MCF 10A (cell line): Measurements from ENCODE around the gene PARD6A. TPM values are rescaled to one million over a fixed set of nuclear protein-coding genes. Genes with fewer than 3 reads are reported as not detected.

ENCODE experiments used
- BruUV-seq: library from RNA; stranded (reverse); fragments of 400-500 nt; replicated peaks from 2 replicates; lab custom pipeline; 2021; lab: Mats Ljungman, UMichigan
- CTCF ChIA-PET: fragments of 300-600 bp; sonication (Branson Sonifier 250); formaldehyde crosslinking; extraction: SDS; loops from one replicate; lab custom pipeline; 2021; ENCODE audit warnings: antibody characterized with exemption, inconsistent platforms; lab: Yijun Ruan, JAX
- POLR2A ChIA-PET: fragments of 300-600, 350-650 bp; sonication (Branson Sonifier 250); formaldehyde crosslinking; extraction: SDS; loops from one replicate; lab custom pipeline; 2020; ENCODE audit warnings: antibody characterized with exemption, inconsistent platforms; lab: Yijun Ruan, JAX
- DNase-seq: peaks from one replicate; pipeline ENCODE4 v3.0.0-alpha.2; 2018; ENCODE audit not compliant: unreplicated experiment
- H3K27ac Mint-ChIP-seq: one replicate; pipeline ENCODE4 v1.8.0; 2022; ENCODE audit warnings: mild to moderate bottlenecking, low read depth, mixed read lengths; ENCODE audit not compliant: unreplicated experiment
- H3K27me3 Mint-ChIP-seq: one replicate; pipeline ENCODE4 v1.8.0; 2022; ENCODE audit warnings: mixed read lengths; ENCODE audit not compliant: insufficient read depth, unreplicated experiment
- H3K36me3 Mint-ChIP-seq: one replicate; pipeline ENCODE4 v1.8.0; 2022; ENCODE audit warnings: mild to moderate bottlenecking, moderate library complexity, mixed read lengths; ENCODE audit not compliant: insufficient read depth, unreplicated experiment
- H3K4me1 Mint-ChIP-seq: one replicate; pipeline ENCODE4 v1.8.0; 2022; ENCODE audit warnings: mixed read lengths; ENCODE audit not compliant: insufficient read depth, unreplicated experiment
- H3K4me3 Mint-ChIP-seq: one replicate; pipeline ENCODE4 v1.8.0; 2022; ENCODE audit warnings: mild to moderate bottlenecking, moderate library complexity, mixed read lengths; ENCODE audit not compliant: unreplicated experiment
- H3K9me3 Mint-ChIP-seq: one replicate; pipeline ENCODE4 v1.8.0; 2022; ENCODE audit warnings: mixed read lengths; ENCODE audit not compliant: unreplicated experiment
- intact Hi-C: fragments of 100-400 bp; cut with micrococcal nuclease; formaldehyde crosslinking; loops from 2 replicates; pipeline ENCODE4 v1.14.1; 2022
- total RNA-seq: library from RNA; stranded (reverse); gene quantifications from 2 replicates; pipeline ENCODE4 v1.2.3, GENCODE V29; 2022
- TF ChIP-seq, protein P1 (sequence below): fragments of 200-600 bp; IDR thresholded peaks from one replicate; pipeline ENCODE4 v1.8.0; 2022; ENCODE audit warnings: antibody characterized with exemption, mild to moderate bottlenecking; ENCODE audit not compliant: unreplicated experiment

PARD6A gene
- total RNA-seq, 1 experiment from 2014 or later: 4.5 TPM

DNA sequence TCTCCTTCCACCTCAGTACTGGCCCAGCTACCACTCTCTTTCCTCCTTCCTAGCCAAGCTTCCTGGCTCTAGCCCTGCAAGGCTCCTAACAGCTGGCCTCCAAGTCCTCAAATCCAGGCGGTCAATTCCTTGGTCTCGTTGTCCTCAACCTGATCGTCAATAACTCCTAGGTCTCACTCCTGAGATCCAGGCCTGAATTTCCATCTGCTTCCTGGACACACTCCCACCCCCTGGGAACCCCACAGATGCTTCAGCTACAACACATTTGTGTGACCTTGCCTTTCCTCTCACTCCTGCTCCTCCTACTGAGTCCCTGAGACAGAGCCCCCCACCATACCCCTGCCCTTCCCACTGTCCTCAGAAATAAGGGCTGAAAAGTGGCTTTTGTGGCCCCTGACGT, 3.5 kb downstream of the PARD6A start:
- no peak overlapping the region for H3K27ac Mint-ChIP-seq
- ChIA-PET CTCF (interaction anchor here (0.6 to 6.9 kb wide), 2 partner anchors 143 to 239 kb away, joined by 3 to 57 read pairs; no protein-coding TSS in a partner anchor), POLR2A (no interaction called here)
- TF ChIP-seq, protein P1, sequence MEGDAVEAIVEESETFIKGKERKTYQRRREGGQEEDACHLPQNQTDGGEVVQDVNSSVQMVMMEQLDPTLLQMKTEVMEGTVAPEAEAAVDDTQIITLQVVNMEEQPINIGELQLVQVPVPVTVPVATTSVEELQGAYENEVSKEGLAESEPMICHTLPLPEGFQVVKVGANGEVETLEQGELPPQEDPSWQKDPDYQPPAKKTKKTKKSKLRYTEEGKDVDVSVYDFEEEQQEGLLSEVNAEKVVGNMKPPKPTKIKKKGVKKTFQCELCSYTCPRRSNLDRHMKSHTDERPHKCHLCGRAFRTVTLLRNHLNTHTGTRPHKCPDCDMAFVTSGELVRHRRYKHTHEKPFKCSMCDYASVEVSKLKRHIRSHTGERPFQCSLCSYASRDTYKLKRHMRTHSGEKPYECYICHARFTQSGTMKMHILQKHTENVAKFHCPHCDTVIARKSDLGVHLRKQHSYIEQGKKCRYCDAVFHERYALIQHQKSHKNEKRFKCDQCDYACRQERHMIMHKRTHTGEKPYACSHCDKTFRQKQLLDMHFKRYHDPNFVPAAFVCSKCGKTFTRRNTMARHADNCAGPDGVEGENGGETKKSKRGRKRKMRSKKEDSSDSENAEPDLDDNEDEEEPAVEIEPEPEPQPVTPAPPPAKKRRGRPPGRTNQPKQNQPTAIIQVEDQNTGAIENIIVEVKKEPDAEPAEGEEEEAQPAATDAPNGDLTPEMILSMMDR: no peak
- no TSS peak for BruUV-seq
- H3K4me3 Mint-ChIP-seq: no peak overlapping the region
- no peak for DNase-seq
- H3K36me3 Mint-ChIP-seq: peaks cover 4% of the 10 kb centered on the region
- H3K4me1 Mint-ChIP-seq: peaks cover 2% of the 10 kb centered on the region
- intact Hi-C loops: no loop called here
- no peaks in the 10 kb centered on the region for H3K27me3 Mint-ChIP-seq
- no peaks in the 10 kb centered on the region for H3K9me3 Mint-ChIP-seq

DNA sequence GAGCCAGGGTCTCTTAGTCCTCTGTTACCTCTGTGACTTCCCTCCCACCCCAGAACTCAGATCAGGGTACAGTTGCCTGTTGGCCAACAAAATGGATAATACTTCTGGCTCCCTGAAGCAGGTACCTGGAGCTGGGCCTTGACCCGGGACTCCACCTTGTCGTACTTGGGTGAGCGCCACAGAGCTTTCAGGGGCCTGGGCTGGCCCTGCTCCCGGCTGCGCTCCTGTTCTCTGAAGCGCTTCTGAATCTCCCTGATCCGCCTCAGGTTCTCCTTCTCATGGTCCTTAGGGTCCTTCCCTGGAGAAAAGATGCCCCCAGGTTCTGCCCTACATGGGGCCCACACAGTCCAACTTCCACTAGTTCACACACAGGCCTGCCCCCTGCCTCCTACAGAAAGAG, 4.1 kb downstream of the PARD6A start:
- TF ChIP-seq, protein P1: no peak
- ChIA-PET POLR2A (interaction anchor here (1.6 kb wide), 1 partner anchor 101 kb away, joined by 6 read pairs; no protein-coding TSS in a partner anchor), CTCF (interaction anchor here (0.7 to 6.9 kb wide), 2 partner anchors 132 to 144 kb away, joined by 3 to 57 read pairs; no protein-coding TSS in a partner anchor)
- no peak for DNase-seq
- no peaks in the 10 kb centered on the region for H3K9me3 Mint-ChIP-seq
- no TSS peak for BruUV-seq
- no peaks in the 10 kb centered on the region for H3K4me1 Mint-ChIP-seq
- no peaks in the 10 kb centered on the region for H3K27me3 Mint-ChIP-seq
- H3K4me3 Mint-ChIP-seq: no peak overlapping the region
- no peak overlapping the region for H3K27ac Mint-ChIP-seq
- peaks cover 4% of the 10 kb centered on the region for H3K36me3 Mint-ChIP-seq
- intact Hi-C loops: no loop called here

DNA sequence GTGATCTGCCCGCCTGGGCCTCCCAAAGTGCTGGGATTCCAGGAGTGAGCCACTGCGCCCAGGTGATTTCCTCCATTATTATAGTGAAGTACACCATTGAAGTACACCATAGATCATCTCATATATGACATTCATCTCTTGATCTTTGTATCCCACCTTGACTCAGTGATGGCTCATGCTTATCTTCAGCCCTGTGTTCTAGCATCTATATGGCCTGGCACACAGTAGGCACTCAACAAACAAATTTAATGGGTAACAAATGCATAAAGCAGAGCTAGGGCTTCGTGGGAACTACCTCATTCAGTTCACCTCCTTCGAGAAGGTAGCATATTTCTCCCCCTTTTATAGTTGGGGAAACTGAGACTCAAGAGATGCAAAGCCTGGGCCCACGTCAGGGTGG, 4.8 kb downstream of the PARD6A start:
- BruUV-seq: no TSS peak
- no peaks in the 10 kb centered on the region for H3K4me1 Mint-ChIP-seq
- peak overlapping the region; percentile 46 for H3K27ac Mint-ChIP-seq
- no peaks in the 10 kb centered on the region for H3K27me3 Mint-ChIP-seq
- TF ChIP-seq, protein P1: no peak
- H3K9me3 Mint-ChIP-seq: no peaks in the 10 kb centered on the region
- POLR2A ChIA-PET: interaction anchor here (0.6 to 1.6 kb wide), 2 partner anchors 102 to 145 kb away, joined by 3 to 6 read pairs; no protein-coding TSS in a partner anchor
- intact Hi-C loops: no loop called here
- H3K4me3 Mint-ChIP-seq: peak overlapping the region; percentile 72
- CTCF ChIA-PET: interaction anchor here (0.6 to 6.9 kb wide), 4 partner anchors 101 to 151 kb away, joined by 3 to 57 read pairs (median 8); no protein-coding TSS in a partner anchor
- no peak for DNase-seq
- peaks cover 4% of the 10 kb centered on the region for H3K36me3 Mint-ChIP-seq

DNA sequence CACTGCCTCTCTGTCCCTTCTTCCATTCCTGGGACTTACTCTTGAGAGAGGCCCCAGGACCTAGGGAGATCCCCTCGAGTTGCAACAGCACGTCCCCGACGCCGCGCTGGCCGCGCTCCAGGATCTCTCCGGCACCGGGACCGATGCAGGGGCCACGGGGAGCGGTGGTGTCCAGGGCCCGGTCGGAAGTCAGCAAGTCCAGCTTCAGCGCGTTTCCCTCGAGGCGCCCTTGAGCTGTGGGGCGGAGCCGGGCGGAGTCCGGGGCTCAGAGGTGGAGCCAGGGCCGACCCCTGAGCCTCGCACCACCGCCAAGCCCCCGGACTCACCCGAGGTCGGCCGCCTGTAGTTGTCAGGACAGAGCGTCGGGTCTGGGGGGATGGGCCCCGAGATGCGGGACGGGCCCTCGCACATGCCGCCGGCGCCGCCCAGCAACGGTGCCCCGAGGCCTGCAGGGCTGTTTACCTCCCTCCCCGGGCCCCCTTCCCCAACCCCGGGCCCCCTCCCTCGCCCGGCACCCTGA, 5.3 kb downstream of the PARD6A start:
- intact Hi-C loops: no loop called here
- no TSS peak for BruUV-seq
- POLR2A ChIA-PET: interaction anchor here (0.6 to 1.6 kb wide), 2 partner anchors 102 to 145 kb away, joined by 3 to 6 read pairs; no protein-coding TSS in a partner anchor

More for the DNA sequence above, 5.3 kb downstream of the PARD6A start:
- Mint-ChIP-seq H3K4me3 (peak overlapping the region; percentile 72), H3K9me3 (no peaks in the 10 kb centered on the region), H3K27ac (peak overlapping the region; percentile 46), H3K27me3 (no peaks in the 10 kb centered on the region), H3K36me3 (peaks cover 4% of the 10 kb centered on the region), H3K4me1 (no peaks in the 10 kb centered on the region)
- TF ChIP-seq, protein P1: no peak
- CTCF ChIA-PET: interaction anchor here (0.6 to 6.9 kb wide), 5 partner anchors 102 to 150 kb away, joined by 3 to 57 read pairs (median 13); no protein-coding TSS in a partner anchor
- DNase-seq: no peak
